Vagina (tissue), 2 donors: ENCODE measurements around the gene CPT1C.

ENCODE experiments used
- POLR2A ChIP-seq, 2 donors: fragments of 450-650 bp; IDR thresholded peaks; one replicate each; pipeline ENCODE4 v1.6.1; 2017; ENCODE audit warnings: antibody characterized with exemption in 2 of 2, mild to moderate bottlenecking in 2 of 2, moderate library complexity in 2 of 2
- POLR2AphosphoS5 ChIP-seq, 2 donors: sonication (generic); formaldehyde crosslinking; IDR thresholded peaks; one replicate each; pipeline ENCODE4 v1.9.0; 2017; ENCODE audit warnings: antibody characterized with exemption in 2 of 2, mild to moderate bottlenecking in 2 of 2, low read depth in 1 of 2; ENCODE audit not compliant: insufficient read depth in 1 of 2

- TF ChIP-seq POLR2A (IDR thresholded peaks at IDR 0.05) (no peak), POLR2AphosphoS5 (IDR thresholded peaks at IDR 0.05; ENCODE audit: insufficient read depth in 1 of 2, low read depth in 1 of 2) (no peak)
Measured at GRCh38 chr19:49716154-49716553, 25.2 kb downstream of the CPT1C start.
